CD4-positive, CD25-positive, alpha-beta regulatory T cell (primary cell): Measurements from ENCODE around the gene AOAH. TPM values are rescaled to one million over a fixed set of nuclear protein-coding genes. Genes with fewer than 3 reads are reported as not detected.
"Not testable (repeated sequence)": the region's sequence is repeated elsewhere in the genome, so short reads cannot be mapped to it uniquely, and the experiment has no call there.

Experiments
- ATAC-seq, 2 donors: fragments of 150-1000 bp; cut with Tn5 transposase; one replicate each; pipeline ENCODE4 v1.10.0; 2021; ENCODE audit warnings: low read depth in 2 of 2, moderate number of reproducible peaks in 2 of 2, moderate library complexity in 1 of 2
- DNase-seq, 3 donors: peaks; one replicate each; pipeline versions ENCODE4 v3.0.0 to v3.0.0-alpha.2; 2012 to 2022; ENCODE audit warnings: mixed read lengths in 1 of 3
- H3K27ac ChIP-seq: one replicate; pipeline ENCODE4 v1.7.0; 2013; ENCODE audit warnings: mild to moderate bottlenecking, low read length; ENCODE audit not compliant: insufficient read depth, poor library complexity, severe bottlenecking
- H3K27me3 ChIP-seq: one replicate; pipeline ENCODE4 v1.7.0; 2013; ENCODE audit warnings: low read length; ENCODE audit not compliant: control insufficient read depth, insufficient read depth
- H3K36me3 ChIP-seq: one replicate; pipeline ENCODE4 v1.7.0; 2013; ENCODE audit warnings: mild to moderate bottlenecking, low read length, moderate library complexity; ENCODE audit not compliant: control insufficient read depth, insufficient read depth
- H3K4me1 ChIP-seq: 2 replicates; pipeline ENCODE4 v1.7.0; 2013; ENCODE audit warnings: mild to moderate bottlenecking, low read length; ENCODE audit not compliant: insufficient read depth, control insufficient read depth, poor library complexity, severe bottlenecking
- H3K4me3 ChIP-seq: one replicate; pipeline ENCODE4 v1.7.0; 2013; ENCODE audit warnings: low read depth, mild to moderate bottlenecking, low read length, moderate library complexity
- H3K9me3 ChIP-seq, 2 experiments: 1 replicate in 1 of 2; 2 replicates in 1 of 2; pipeline ENCODE4 v1.7.0; 2013; ENCODE audit warnings: low read length in 2 of 2, mild to moderate bottlenecking in 1 of 2, moderate library complexity in 1 of 2; ENCODE audit not compliant: control insufficient read depth in 2 of 2
- H3K27ac Mint-ChIP-seq, 3 donors: one replicate each; pipeline ENCODE4 v1.8.0; 2020 to 2022; ENCODE audit warnings: mild to moderate bottlenecking in 3 of 3, mixed read lengths in 3 of 3, moderate library complexity in 2 of 3
- H3K27me3 Mint-ChIP-seq: one replicate; pipeline ENCODE4 v1.8.0; 2022; ENCODE audit warnings: mild to moderate bottlenecking, mixed read lengths
- H3K36me3 Mint-ChIP-seq: one replicate; pipeline ENCODE4 v1.8.0; 2020; ENCODE audit warnings: mixed read lengths
- H3K4me1 Mint-ChIP-seq, 4 donors: one replicate each; pipeline ENCODE4 v1.8.0; 2020 to 2022; ENCODE audit warnings: mixed read lengths in 4 of 4, mild to moderate bottlenecking in 1 of 4
- H3K4me3 Mint-ChIP-seq, 4 donors: one replicate each; pipeline ENCODE4 v1.8.0; 2020 to 2022; ENCODE audit warnings: mild to moderate bottlenecking in 4 of 4, mixed read lengths in 4 of 4, moderate library complexity in 3 of 4
- H3K9me3 Mint-ChIP-seq, 7 donors: one replicate each; pipeline ENCODE4 v1.8.0; 2020 to 2022; ENCODE audit warnings: mixed read lengths in 7 of 7, mild to moderate bottlenecking in 3 of 7, moderate library complexity in 2 of 7
- polyA plus RNA-seq, 4 donors: library from polyadenylated mRNA; unstranded; fragments of 300-500 nt; fragmentation: Illumina TruSeq; gene quantifications; one replicate each; pipeline ENCODE4 v1.2.3, GENCODE V29; 2021
- total RNA-seq: library from RNA; stranded (reverse); gene quantifications from one replicate; pipeline ENCODE4 v1.2.3, GENCODE V29; 2022

AOAH gene
- total and polyA plus RNA-seq, 5 donors from 2014 or later = 0.46 to 5.7 (median 1.5) TPM

- no peaks in the 10 kb centered on the region for H3K4me1 ChIP-seq
- no peak overlapping the region for H3K27ac Mint-ChIP-seq
- H3K4me3 Mint-ChIP-seq = no peak overlapping the region
- H3K27me3 Mint-ChIP-seq = peaks cover 28% of the 10 kb centered on the region
- H3K27ac ChIP-seq = no peak overlapping the region
- H3K4me3 ChIP-seq = no peak overlapping the region
- no peaks in the 10 kb centered on the region for H3K36me3 ChIP-seq
- peaks cover 0 to 17% (median 5%) of the 10 kb centered on the region in 7 donors for H3K9me3 Mint-ChIP-seq
- H3K4me1 Mint-ChIP-seq = no peaks in the 10 kb centered on the region
- H3K27me3 ChIP-seq = peaks cover 6% of the 10 kb centered on the region
- peaks cover 0 to 3% of the 10 kb centered on the region in 2 experiments for H3K9me3 ChIP-seq
- peaks cover 4% of the 10 kb centered on the region for H3K36me3 Mint-ChIP-seq
- no peak for DNase-seq
- no peak for ATAC-seq
These were observed 15.5 kb downstream of the AOAH start for GRCh38 chr7:36708767-36709166.

GRCh38 chr7:36707898-36708297, 16.4 kb downstream of the AOAH start:
- Mint-ChIP-seq H3K27me3 (peaks cover 28% of the 10 kb centered on the region), H3K36me3 (peaks cover 4% of the 10 kb centered on the region), H3K4me1 (no peaks in the 10 kb centered on the region), H3K9me3 (peaks cover 0 to 12% (median 5%) of the 10 kb centered on the region in 7 donors), H3K4me3 (no peak overlapping the region), H3K27ac (no peak overlapping the region)
- Histone ChIP-seq H3K27me3 (peaks cover 6% of the 10 kb centered on the region), H3K4me1 (no peaks in the 10 kb centered on the region), H3K4me3 (no peak overlapping the region), H3K36me3 (no peaks in the 10 kb centered on the region), H3K9me3 (peaks cover 0 to 3% of the 10 kb centered on the region in 2 experiments), H3K27ac (no peak overlapping the region)
- no peak for ATAC-seq
- DNase-seq = no peak

- Histone ChIP-seq H3K27ac (no peak overlapping the region), H3K4me1 (no peaks in the 10 kb centered on the region), H3K4me3 (no peak overlapping the region), H3K36me3 (no peaks in the 10 kb centered on the region), H3K9me3 (peaks cover 0 to 3% of the 10 kb centered on the region in 2 experiments), H3K27me3 (peaks cover 6% of the 10 kb centered on the region)
- H3K4me3 Mint-ChIP-seq = no peak overlapping the region
- H3K9me3 Mint-ChIP-seq = peaks cover 0 to 12% (median 5%) of the 10 kb centered on the region in 7 donors
- H3K36me3 Mint-ChIP-seq = peaks cover 4% of the 10 kb centered on the region
- H3K27me3 Mint-ChIP-seq = peaks cover 32% of the 10 kb centered on the region
- ATAC-seq (no peak), DNase-seq (no peak)
- no peak overlapping the region for H3K27ac Mint-ChIP-seq
- no peaks in the 10 kb centered on the region for H3K4me1 Mint-ChIP-seq
These were observed 16.8 kb downstream of the AOAH start for GRCh38 chr7:36707465-36707864.

GRCh38 chr7:36703860-36704259, 20.4 kb downstream of the AOAH start:
- not testable (repeated sequence) for H3K36me3 ChIP-seq, H3K4me3 ChIP-seq, DNase-seq, H3K27ac Mint-ChIP-seq, H3K36me3 Mint-ChIP-seq, H3K27ac ChIP-seq, H3K4me1 Mint-ChIP-seq, H3K4me1 ChIP-seq, H3K9me3 ChIP-seq, ATAC-seq, H3K4me3 Mint-ChIP-seq, H3K27me3 ChIP-seq
- Mint-ChIP-seq H3K9me3 (peaks cover 0 to 12% (median 2%) of the 10 kb centered on the region in 7 donors), H3K27me3 (peaks cover 35% of the 10 kb centered on the region)

GRCh38 chr7:36692456-36692855, 31.8 kb downstream of the AOAH start:
- no peaks in the 10 kb centered on the region for H3K36me3 ChIP-seq
- peak overlapping the region in 1 of 3 donors; percentile 39 for H3K27ac Mint-ChIP-seq

GRCh38 chr7:36691983-36692382, 32.3 kb downstream of the AOAH start:
- H3K36me3 ChIP-seq = no peaks in the 10 kb centered on the region
- H3K4me1 ChIP-seq = no peaks in the 10 kb centered on the region
- Mint-ChIP-seq H3K27ac (peak overlapping the region in 1 of 3 donors; percentile 39), H3K36me3 (no peaks in the 10 kb centered on the region), H3K4me1 (peaks cover 0 to 10% (median under 1%) of the 10 kb centered on the region in 4 donors), H3K4me3 (no peak overlapping the region), H3K9me3 (peaks cover 0 to 2% (median 0%) of the 10 kb centered on the region in 7 donors), H3K27me3 (peaks cover 7% of the 10 kb centered on the region)
- ATAC-seq (no peak), DNase-seq (no peak)
- no peaks in the 10 kb centered on the region for H3K27me3 ChIP-seq
- H3K27ac ChIP-seq = no peak overlapping the region
- H3K9me3 ChIP-seq = no peaks in the 10 kb centered on the region
- H3K4me3 ChIP-seq = no peak overlapping the region

More at GRCh38 chr7:36692456-36692855, 31.8 kb downstream of the AOAH start:
- Mint-ChIP-seq H3K4me3 (peak overlapping the region in 2 of 4 donors; percentile 5 to 19), H3K4me1 (peaks cover 0 to 10% (median under 1%) of the 10 kb centered on the region in 4 donors), H3K9me3 (peaks cover 0 to 2% (median 0%) of the 10 kb centered on the region in 7 donors), H3K27me3 (peaks cover 7% of the 10 kb centered on the region), H3K36me3 (no peaks in the 10 kb centered on the region)
- no peak overlapping the region for H3K27ac ChIP-seq
- no peaks in the 10 kb centered on the region for H3K9me3 ChIP-seq
- peak in 1 of 3 donors; percentile 56 for DNase-seq
- H3K4me1 ChIP-seq = no peaks in the 10 kb centered on the region
- H3K4me3 ChIP-seq = peak overlapping the region; percentile 12
- ATAC-seq = no peak
- H3K27me3 ChIP-seq = no peaks in the 10 kb centered on the region

GRCh38 chr7:36690514-36691187, 33.6 kb downstream of the AOAH start:
- no peak overlapping the region for H3K27ac ChIP-seq
- no peaks in the 10 kb centered on the region for H3K27me3 ChIP-seq
- Mint-ChIP-seq H3K9me3 (peaks cover 0 to 2% (median 0%) of the 10 kb centered on the region in 7 donors), H3K4me1 (peaks cover 0 to 10% (median 5%) of the 10 kb centered on the region in 4 donors), H3K4me3 (no peak overlapping the region), H3K27me3 (peaks cover 7% of the 10 kb centered on the region), H3K36me3 (no peaks in the 10 kb centered on the region), H3K27ac (no peak overlapping the region)
- H3K36me3 ChIP-seq = no peaks in the 10 kb centered on the region
- H3K4me1 ChIP-seq = peaks cover 3% of the 10 kb centered on the region
- no peaks in the 10 kb centered on the region for H3K9me3 ChIP-seq
- ATAC-seq (no peak), DNase-seq (no peak)
- H3K4me3 ChIP-seq = no peak overlapping the region

GRCh38 chr7:36690041-36690440, 34.3 kb downstream of the AOAH start:
- ATAC-seq = no peak
- Histone ChIP-seq H3K4me1 (peaks cover 3% of the 10 kb centered on the region), H3K4me3 (no peak overlapping the region), H3K36me3 (no peaks in the 10 kb centered on the region), H3K27ac (no peak overlapping the region), H3K9me3 (no peaks in the 10 kb centered on the region), H3K27me3 (no peaks in the 10 kb centered on the region)
- H3K27me3 Mint-ChIP-seq = peaks cover 7% of the 10 kb centered on the region
- peak overlapping the region in 2 of 3 donors; percentile 4 to 30 for H3K27ac Mint-ChIP-seq
- H3K4me3 Mint-ChIP-seq = no peak overlapping the region
- peaks cover 0 to 10% (median 5%) of the 10 kb centered on the region in 4 donors for H3K4me1 Mint-ChIP-seq
- no peaks in the 10 kb centered on the region for H3K36me3 Mint-ChIP-seq
- peaks cover 0 to 2% (median 0%) of the 10 kb centered on the region in 7 donors for H3K9me3 Mint-ChIP-seq
- no peak for DNase-seq
